ENCODE measurements around the gene UBE2S. TPM values are rescaled to one million over a fixed set of nuclear protein-coding genes. Genes with fewer than 3 reads are reported as not detected.

UBE2S gene
- total RNA-seq, 2 donors from 2014 or later: 6.5 to 7.9 TPM

GRCh38 chr19:55443045-55443823 lies 35.6 kb upstream of the UBE2S start, which contains the start of gene SHISA7:
Gene SHISA7, minus strand, starts transcription at chr19:55443300. Its CDS starts 437 bp downstream, at chr19:55442863.
- Histone ChIP-seq H3K4me1 (no peaks in the 10 kb centered on the region), H3K9me3 (no peaks in the 10 kb centered on the region), H3K4me3 (no peak within 1 kb of the TSS), H3K27ac (no peak within 1 kb of the TSS), H3K27me3 (peaks cover 0 to 23% of the 10 kb centered on the region in 2 donors), H3K36me3 (replicated peaks in 1 of 2; ENCODE audit: insufficient read depth in 1 of 2, low read depth in 2 of 2) (no peaks in the 10 kb centered on the region)
- ATAC-seq (no peak), DNase-seq (no peak)
- intact Hi-C loops (cut with DNase I): no loop called here
- TF ChIP-seq POLR2A (IDR thresholded peaks at IDR 0.05) (no peak), CTCF (IDR thresholded peaks at IDR 0.05) (no peak)
- WGBS, 2 donors: 1 to 3% methylated on average over 40 to 43 of the region's 43 CpGs

- DNase-seq: no peak
- no peaks in the 10 kb centered on the region for H3K4me1 ChIP-seq
- whole genome bisulfite sequencing, 2 donors: 0 to 2% methylated on average over 18 to 48 of the region's 72 CpGs
- H3K27me3 ChIP-seq: peaks cover 0 to 26% of the 10 kb centered on the region in 2 donors
- no peaks in the 10 kb centered on the region for H3K9me3 ChIP-seq
- no peaks in the 10 kb centered on the region for H3K36me3 ChIP-seq (replicated peaks in 1 of 2; ENCODE audit: insufficient read depth in 1 of 2, low read depth in 2 of 2)
- intact Hi-C loops (cut with DNase I): no loop called here
- no peak for ATAC-seq
- no peak overlapping the region for H3K4me3 ChIP-seq
- TF ChIP-seq POLR2A (IDR thresholded peaks at IDR 0.05) (no peak), CTCF (IDR thresholded peaks at IDR 0.05) (no peak)
- H3K27ac ChIP-seq: no peak overlapping the region
Measured at GRCh38 chr19:55442372-55442961, 34.9 kb upstream of the UBE2S start.

- WGBS, 2 donors: 2 to 6% methylated on average over 7 to 39 of the region's 39 CpGs
- DNase-seq (no peak), ATAC-seq (no peak)
- Histone ChIP-seq H3K4me1 (no peaks in the 10 kb centered on the region), H3K27me3 (peaks cover 0 to 26% of the 10 kb centered on the region in 2 donors), H3K36me3 (replicated peaks in 1 of 2; ENCODE audit: insufficient read depth in 1 of 2, low read depth in 2 of 2) (no peaks in the 10 kb centered on the region), H3K4me3 (no peak overlapping the region), H3K9me3 (no peaks in the 10 kb centered on the region), H3K27ac (no peak overlapping the region)
- TF ChIP-seq CTCF (IDR thresholded peaks at IDR 0.05): no peak
- TF ChIP-seq POLR2A (IDR thresholded peaks at IDR 0.05): no peak
- intact Hi-C loops (cut with DNase I): no loop called here
Measured at GRCh38 chr19:55441692-55442321, 34.2 kb upstream of the UBE2S start.

GRCh38 chr19:55441319-55441691 lies 33.7 kb upstream of the UBE2S start:
- DNase-seq: no peak
- no peak for ATAC-seq

More at GRCh38 chr19:55441319-55441691, 33.7 kb upstream of the UBE2S start:
- H3K4me3 ChIP-seq: no peak overlapping the region
- H3K9me3 ChIP-seq: no peaks in the 10 kb centered on the region
- TF ChIP-seq CTCF (IDR thresholded peaks at IDR 0.05): no peak
- no peak for TF ChIP-seq POLR2A (IDR thresholded peaks at IDR 0.05)
- intact Hi-C loops (cut with DNase I): no loop called here
- H3K36me3 ChIP-seq (replicated peaks in 1 of 2; ENCODE audit: insufficient read depth in 1 of 2, low read depth in 2 of 2): no peaks in the 10 kb centered on the region
- no peaks in the 10 kb centered on the region for H3K4me1 ChIP-seq
- 2 to 6% methylated on average over 21 of the region's 21 CpGs for WGBS, 2 donors
- H3K27ac ChIP-seq: no peak overlapping the region
- H3K27me3 ChIP-seq: peaks cover 0 to 26% of the 10 kb centered on the region in 2 donors

Data from body of pancreas (tissue), 4 donors.